Measurements from ENCODE around the gene COX10. TPM values are rescaled to one million over a fixed set of nuclear protein-coding genes. Genes with fewer than 3 reads are reported as not detected.
"Not testable (repeated sequence)": the region's sequence is repeated elsewhere in the genome, so short reads cannot be mapped to it uniquely, and the experiment has no call there.

Gene COX10
- 10 to 100 TPM; 24.0 to 29.6 TPM for total RNA-seq

GRCh38 chr17:14069251-14070021 is at the start of gene COX10:
Gene COX10 (plus strand): TSS chr17:14069504. CDS start chr17:14069606, 102 bp downstream.
- H3K9me3 Mint-ChIP-seq: peaks cover 6% of the 10 kb centered on the region
- DNase-seq: peak; percentile 88
- H3K36me3 Mint-ChIP-seq (ENCODE audit: low read depth): peaks cover 38% of the 10 kb centered on the region
- H3K27me3 Mint-ChIP-seq: no peaks in the 10 kb centered on the region
- ChIA-PET POLR2A (no interaction called here), CTCF (no interaction called here)
- peak within 1 kb of the TSS; percentile 97 for H3K27ac Mint-ChIP-seq
- H3K4me3 Mint-ChIP-seq: peak within 1 kb of the TSS; percentile 96
- H3K4me1 Mint-ChIP-seq: peaks cover 47% of the 10 kb centered on the region

DNA sequence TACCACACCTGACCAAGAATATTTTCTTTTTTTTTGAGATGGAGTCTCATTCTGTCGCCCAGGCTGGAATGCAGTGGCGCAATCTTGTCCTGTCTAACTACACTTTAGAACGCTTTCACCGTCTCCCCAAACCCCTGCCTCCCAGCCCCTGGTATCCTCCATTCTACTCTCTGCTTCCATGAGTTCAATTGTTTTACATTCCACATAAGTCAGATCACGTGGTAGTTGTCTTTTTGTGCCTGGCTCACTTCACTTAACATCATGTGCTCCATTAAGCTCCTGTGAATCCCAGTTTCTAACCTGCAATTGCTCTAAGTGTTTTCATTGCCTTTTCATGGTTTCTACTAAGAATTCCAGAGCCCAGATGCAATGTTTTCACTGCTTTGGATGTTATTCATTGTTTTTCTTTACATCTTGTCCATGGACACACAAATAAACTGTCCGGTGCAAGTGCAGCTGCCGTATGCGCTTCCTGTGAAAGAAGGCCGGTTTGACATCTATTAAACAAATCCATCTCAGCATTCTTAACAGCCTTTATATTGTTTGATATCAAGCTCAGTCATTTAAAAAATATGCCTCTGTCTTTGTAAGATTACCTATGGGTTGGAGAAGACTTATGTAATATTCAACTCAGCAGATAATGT is 47.5 kb upstream of the COX10 start:
- H3K27me3 Mint-ChIP-seq; POLR2A ChIA-PET; DNase-seq; H3K9me3 Mint-ChIP-seq; H3K27ac Mint-ChIP-seq; CTCF ChIA-PET; H3K36me3 Mint-ChIP-seq (ENCODE audit: low read depth); H3K4me3 Mint-ChIP-seq: not testable (repeated sequence)
- H3K4me1 Mint-ChIP-seq: peaks cover 10% of the 10 kb centered on the region

GRCh38 chr17:14029755-14030154 is 39.5 kb upstream of the COX10 start:
- POLR2A ChIA-PET, H3K27me3 Mint-ChIP-seq, DNase-seq, H3K4me3 Mint-ChIP-seq, CTCF ChIA-PET, H3K9me3 Mint-ChIP-seq, H3K4me1 Mint-ChIP-seq, H3K27ac Mint-ChIP-seq: not testable (repeated sequence)
- H3K36me3 Mint-ChIP-seq (ENCODE audit: low read depth): peaks cover 41% of the 10 kb centered on the region

- CTCF ChIA-PET: no interaction called here
These were observed 37.1 kb upstream of the COX10 start for GRCh38 chr17:14032234-14032633.

GRCh38 chr17:14033166-14033565 is 36.1 kb upstream of the COX10 start:
- Mint-ChIP-seq H3K9me3 (peaks cover 2% of the 10 kb centered on the region), H3K27me3 (no peaks in the 10 kb centered on the region), H3K4me3 (no peak overlapping the region), H3K4me1 (peaks cover 17% of the 10 kb centered on the region), H3K36me3 (ENCODE audit: low read depth) (peaks cover 55% of the 10 kb centered on the region), H3K27ac (no peak overlapping the region)
- DNase-seq: no peak
- POLR2A ChIA-PET: no interaction called here
- CTCF ChIA-PET: no interaction called here

More at GRCh38 chr17:14032234-14032633, 37.1 kb upstream of the COX10 start:
- peaks cover 50% of the 10 kb centered on the region for H3K36me3 Mint-ChIP-seq (ENCODE audit: low read depth)
- H3K4me3 Mint-ChIP-seq: no peak overlapping the region
- no peak overlapping the region for H3K27ac Mint-ChIP-seq
- DNase-seq: no peak
- POLR2A ChIA-PET: no interaction called here
- H3K4me1 Mint-ChIP-seq: peaks cover 8% of the 10 kb centered on the region
- peaks cover 2% of the 10 kb centered on the region for H3K9me3 Mint-ChIP-seq
- no peaks in the 10 kb centered on the region for H3K27me3 Mint-ChIP-seq

GRCh38 chr17:14037453-14037852 is 31.9 kb upstream of the COX10 start:
- Mint-ChIP-seq H3K9me3 (peaks cover 2% of the 10 kb centered on the region), H3K27ac (no peak overlapping the region), H3K27me3 (no peaks in the 10 kb centered on the region), H3K4me3 (no peak overlapping the region), H3K36me3 (ENCODE audit: low read depth) (peaks cover 58% of the 10 kb centered on the region), H3K4me1 (peaks cover 25% of the 10 kb centered on the region)
- POLR2A ChIA-PET: no interaction called here
- CTCF ChIA-PET: no interaction called here
- no peak for DNase-seq

DNA sequence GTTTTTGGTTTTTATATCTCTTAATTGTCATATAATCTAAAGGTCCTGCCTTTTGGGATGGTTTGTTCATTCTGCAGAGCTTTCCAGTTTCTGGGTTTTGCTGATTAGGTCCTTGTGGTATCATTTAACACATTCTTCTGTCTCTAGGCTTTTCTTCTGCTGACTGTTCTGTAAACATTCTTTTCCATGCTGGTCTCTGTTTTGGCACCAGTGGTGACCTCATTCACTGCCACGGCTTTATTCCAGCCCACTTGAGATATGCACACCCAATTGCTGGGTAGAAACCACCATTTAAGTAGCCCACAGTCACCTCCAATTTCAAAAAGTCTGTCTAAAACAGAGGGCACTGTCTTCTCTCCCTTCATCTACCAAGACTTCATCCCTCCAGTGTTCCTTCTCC is 31.1 kb upstream of the COX10 start:
- Mint-ChIP-seq H3K36me3 (ENCODE audit: low read depth) (peaks cover 53% of the 10 kb centered on the region), H3K27me3 (no peaks in the 10 kb centered on the region), H3K4me3 (no peak overlapping the region), H3K9me3 (peaks cover 2% of the 10 kb centered on the region), H3K4me1 (peaks cover 25% of the 10 kb centered on the region), H3K27ac (no peak overlapping the region)
- no peak for DNase-seq
- POLR2A ChIA-PET: no interaction called here
- CTCF ChIA-PET: no interaction called here

GRCh38 chr17:14042411-14042810 is 26.9 kb upstream of the COX10 start:
- H3K4me3 Mint-ChIP-seq: no peak overlapping the region
- H3K27ac Mint-ChIP-seq: no peak overlapping the region
- ChIA-PET CTCF (no interaction called here), POLR2A (no interaction called here)
- H3K36me3 Mint-ChIP-seq (ENCODE audit: low read depth): peaks cover 25% of the 10 kb centered on the region
- DNase-seq: no peak
- peaks cover 35% of the 10 kb centered on the region for H3K4me1 Mint-ChIP-seq
- no peaks in the 10 kb centered on the region for H3K9me3 Mint-ChIP-seq
- no peaks in the 10 kb centered on the region for H3K27me3 Mint-ChIP-seq

DNA sequence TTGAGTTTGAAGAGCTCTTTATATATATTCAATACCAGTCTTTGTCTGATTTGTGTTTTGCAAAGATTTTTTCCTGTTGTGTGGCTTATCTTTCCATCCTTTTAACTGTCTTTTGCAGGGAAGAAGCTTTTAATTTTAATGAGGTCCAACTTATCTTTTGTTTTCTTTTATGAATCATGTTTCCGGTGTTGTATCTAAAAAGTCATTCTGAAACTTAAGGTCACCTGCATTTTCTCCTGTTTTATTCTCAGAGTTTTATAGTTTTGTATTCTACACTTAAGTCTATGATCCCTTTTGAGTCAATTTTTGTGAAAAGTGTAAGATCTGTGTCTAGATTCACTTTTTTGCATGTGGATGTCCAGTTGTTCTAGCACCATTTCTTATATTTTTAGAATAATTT is 24.6 kb upstream of the COX10 start:
- no peaks in the 10 kb centered on the region for H3K27me3 Mint-ChIP-seq
- DNase-seq: no peak
- H3K36me3 Mint-ChIP-seq (ENCODE audit: low read depth): peaks cover 22% of the 10 kb centered on the region
- POLR2A ChIA-PET: no interaction called here
- H3K9me3 Mint-ChIP-seq: no peaks in the 10 kb centered on the region
- H3K4me1 Mint-ChIP-seq: peaks cover 19% of the 10 kb centered on the region
- H3K27ac Mint-ChIP-seq: no peak overlapping the region
- CTCF ChIA-PET: interaction anchor here (0.7 to 1.2 kb wide), 2 partner anchors 11 to 256 kb away, joined by 3 read pairs; partner anchors contain the start of gene HS3ST3B1
- H3K4me3 Mint-ChIP-seq: no peak overlapping the region

DNA sequence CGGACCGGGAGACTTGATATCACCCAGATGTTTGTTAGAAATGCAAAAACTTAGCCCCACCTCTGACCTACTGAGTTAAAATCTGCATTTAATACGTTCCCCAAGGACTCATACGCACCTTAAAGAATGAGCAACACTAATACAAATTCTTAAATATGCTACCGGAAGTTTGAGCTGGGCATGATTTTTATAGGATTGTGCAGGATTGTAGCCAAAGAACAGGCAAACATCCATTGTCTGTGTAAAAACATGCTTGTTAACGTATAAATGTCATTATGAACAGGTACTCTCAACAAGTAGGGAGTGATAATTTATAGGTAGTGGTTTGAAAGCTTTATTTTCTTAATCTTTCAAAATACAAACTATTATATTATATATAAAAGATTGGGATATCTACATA is 22.3 kb upstream of the COX10 start:
- ChIA-PET CTCF (interaction anchor here (0.7 to 1.5 kb wide), 2 partner anchors 17 to 58 kb away, joined by 3 read pairs; no protein-coding TSS in a partner anchor), POLR2A (no interaction called here)
- Mint-ChIP-seq H3K9me3 (no peaks in the 10 kb centered on the region), H3K4me3 (no peak overlapping the region), H3K27ac (no peak overlapping the region), H3K36me3 (ENCODE audit: low read depth) (peaks cover 34% of the 10 kb centered on the region), H3K27me3 (no peaks in the 10 kb centered on the region), H3K4me1 (peaks cover 19% of the 10 kb centered on the region)
- DNase-seq: no peak

GRCh38 chr17:14047591-14047990 is 21.7 kb upstream of the COX10 start:
- Mint-ChIP-seq H3K4me3 (no peak overlapping the region), H3K4me1 (peaks cover 19% of the 10 kb centered on the region), H3K27me3 (no peaks in the 10 kb centered on the region), H3K36me3 (ENCODE audit: low read depth) (peaks cover 32% of the 10 kb centered on the region), H3K27ac (no peak overlapping the region), H3K9me3 (no peaks in the 10 kb centered on the region)
- CTCF ChIA-PET: interaction anchor here (0.7 to 1.5 kb wide), 2 partner anchors 16 to 58 kb away, joined by 3 read pairs; no protein-coding TSS in a partner anchor
- no peak for DNase-seq
- POLR2A ChIA-PET: no interaction called here

DNA sequence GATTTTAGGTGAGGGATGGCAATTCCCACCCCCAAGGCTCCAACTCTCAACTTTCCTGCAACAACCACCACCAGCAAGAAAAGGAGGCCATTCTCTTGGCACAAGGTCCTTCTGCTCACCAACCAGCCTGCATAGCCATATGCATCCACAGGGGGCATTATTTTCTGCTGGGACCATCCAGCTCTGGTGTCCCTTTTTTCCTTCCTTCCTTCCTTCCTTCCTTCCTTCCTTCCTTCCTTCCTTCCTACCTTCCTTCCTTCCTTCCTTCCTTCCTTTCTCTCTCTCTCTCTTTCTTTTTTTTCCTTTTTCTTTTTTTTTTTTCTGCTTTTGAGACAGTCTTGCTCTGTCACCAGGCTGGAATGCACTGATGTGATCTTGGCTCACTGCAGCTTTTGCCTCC is 21.1 kb upstream of the COX10 start:
- no peak for DNase-seq
- H3K36me3 Mint-ChIP-seq (ENCODE audit: low read depth): peaks cover 35% of the 10 kb centered on the region
- peaks cover 20% of the 10 kb centered on the region for H3K4me1 Mint-ChIP-seq
- ChIA-PET POLR2A (no interaction called here), CTCF (interaction anchor here (1.2 kb wide), 1 partner anchor 29 kb away, joined by 4 read pairs; no protein-coding TSS in a partner anchor)
- H3K4me3 Mint-ChIP-seq: no peak overlapping the region
- no peaks in the 10 kb centered on the region for H3K9me3 Mint-ChIP-seq
- H3K27ac Mint-ChIP-seq: no peak overlapping the region
- H3K27me3 Mint-ChIP-seq: no peaks in the 10 kb centered on the region

GRCh38 chr17:14050616-14051015 is 18.7 kb upstream of the COX10 start:
- Mint-ChIP-seq H3K36me3 (ENCODE audit: low read depth) (peaks cover 36% of the 10 kb centered on the region), H3K27ac (no peak overlapping the region), H3K9me3 (peaks cover 1% of the 10 kb centered on the region), H3K4me3 (no peak overlapping the region), H3K27me3 (no peaks in the 10 kb centered on the region), H3K4me1 (peaks cover 8% of the 10 kb centered on the region)
- POLR2A ChIA-PET: no interaction called here
- DNase-seq: no peak
- CTCF ChIA-PET: no interaction called here
